Stomach (tissue), 4 donors: ENCODE measurements around the gene SMIM38.

ENCODE experiments used
- POLR2A ChIP-seq, 4 donors: fragments of 450-650 bp; IDR thresholded peaks; one replicate each; pipeline ENCODE4 v1.6.1; 2016; ENCODE audit warnings: antibody characterized with exemption in 4 of 4, control low read depth in 2 of 4, mild to moderate bottlenecking in 1 of 4, moderate library complexity in 1 of 4
- POLR2AphosphoS5 ChIP-seq, 3 donors: sonication (generic); formaldehyde crosslinking; IDR thresholded peaks; one replicate each; pipeline ENCODE4 v1.6.1; 2016; ENCODE audit warnings: antibody characterized with exemption in 3 of 3
- TF ChIP-seq, protein P1 (sequence below), 7 experiments: fragments of 450-650 bp in 4 of 7; fragments of 200-600 bp in 3 of 7; sonication (generic) in 3 of 7; IDR thresholded peaks; one replicate each; pipeline ENCODE4 v1.5.1; 2016 to 2019; ENCODE audit warnings: antibody characterized with exemption in 7 of 7, control low read depth in 2 of 7, mild to moderate bottlenecking in 1 of 7

DNA sequence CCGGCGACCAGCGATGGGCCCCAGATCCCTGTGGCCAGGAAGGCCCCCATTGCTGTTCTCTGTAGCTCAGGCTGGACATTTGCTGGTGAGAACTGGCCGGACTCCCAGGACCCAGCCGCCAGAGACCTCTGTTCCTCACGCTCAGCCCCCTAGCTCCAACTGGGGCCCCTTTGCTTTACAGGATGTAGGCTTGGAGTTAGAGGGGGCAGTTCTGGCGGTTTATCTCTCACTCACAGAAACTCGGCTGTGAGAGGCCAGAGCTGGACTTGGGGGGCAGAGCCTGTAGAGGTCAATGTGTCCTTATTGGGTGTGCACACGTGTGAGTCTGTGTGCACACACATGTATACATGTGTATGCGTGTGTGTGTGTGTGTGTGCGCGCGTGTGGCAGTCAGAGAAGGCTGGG is 502 bp downstream of the SMIM38 start:
- no peak for TF ChIP-seq POLR2AphosphoS5 (IDR thresholded peaks at IDR 0.05)
- TF ChIP-seq POLR2A (IDR thresholded peaks at IDR 0.05): no peak
- TF ChIP-seq, protein P1, sequence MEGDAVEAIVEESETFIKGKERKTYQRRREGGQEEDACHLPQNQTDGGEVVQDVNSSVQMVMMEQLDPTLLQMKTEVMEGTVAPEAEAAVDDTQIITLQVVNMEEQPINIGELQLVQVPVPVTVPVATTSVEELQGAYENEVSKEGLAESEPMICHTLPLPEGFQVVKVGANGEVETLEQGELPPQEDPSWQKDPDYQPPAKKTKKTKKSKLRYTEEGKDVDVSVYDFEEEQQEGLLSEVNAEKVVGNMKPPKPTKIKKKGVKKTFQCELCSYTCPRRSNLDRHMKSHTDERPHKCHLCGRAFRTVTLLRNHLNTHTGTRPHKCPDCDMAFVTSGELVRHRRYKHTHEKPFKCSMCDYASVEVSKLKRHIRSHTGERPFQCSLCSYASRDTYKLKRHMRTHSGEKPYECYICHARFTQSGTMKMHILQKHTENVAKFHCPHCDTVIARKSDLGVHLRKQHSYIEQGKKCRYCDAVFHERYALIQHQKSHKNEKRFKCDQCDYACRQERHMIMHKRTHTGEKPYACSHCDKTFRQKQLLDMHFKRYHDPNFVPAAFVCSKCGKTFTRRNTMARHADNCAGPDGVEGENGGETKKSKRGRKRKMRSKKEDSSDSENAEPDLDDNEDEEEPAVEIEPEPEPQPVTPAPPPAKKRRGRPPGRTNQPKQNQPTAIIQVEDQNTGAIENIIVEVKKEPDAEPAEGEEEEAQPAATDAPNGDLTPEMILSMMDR (IDR thresholded peaks at IDR 0.05): no peak
